ENCODE data around the gene PLEKHG7.

GRCh38 chr12:92707926-92708325 is 5.1 kb downstream of the PLEKHG7 start:
- TF ChIP-seq CTCF (optimal IDR thresholded peaks at IDR 0.05 in 1 of 3, IDR thresholded peaks at IDR 0.05 in 1 of 3, conservative IDR thresholded peaks at IDR 0.05 in 1 of 3; ENCODE audit: extremely low read depth in 1 of 3, insufficient read depth in 2 of 3, low read length in 3 of 3) (no peak), EZH2 (IDR thresholded peaks at IDR 0.05; ENCODE audit: low read length) (no peak)
